ENCODE measurements around the gene ASH1L. TPM values are rescaled to one million over a fixed set of nuclear protein-coding genes. Genes with fewer than 3 reads are reported as not detected.
"Not testable (repeated sequence)": the region's sequence is repeated elsewhere in the genome, so short reads cannot be mapped to it uniquely, and the experiment has no call there.

ASH1L gene
- total RNA-seq, 2 donors from 2014 or later, result 34.0 to 51.4 TPM

GRCh38 chr1:155598842-155599331, 36.3 kb upstream of the ASH1L start:
- H3K27ac ChIP-seq, result no peak overlapping the region
- no peak for TF ChIP-seq POLR2A (IDR thresholded peaks at IDR 0.05)
- TF ChIP-seq CTCF (IDR thresholded peaks at IDR 0.05), result no peak
- H3K4me1 ChIP-seq, result no peaks in the 10 kb centered on the region
- H3K9me3 ChIP-seq, result no peaks in the 10 kb centered on the region
- intact Hi-C loops (cut with DNase I), result loop anchor here (10.0 kb wide), 1 partner anchor 344 kb away; the partner anchor contains the start of gene ENTREP3
- H3K36me3 ChIP-seq (replicated peaks in 1 of 2; ENCODE audit: insufficient read depth in 1 of 2, low read depth in 2 of 2), result no peaks in the 10 kb centered on the region
- WGBS, 2 donors, result 31 to 32% methylated on average over 12 of the region's 12 CpGs
- H3K27me3 ChIP-seq, result no peaks in the 10 kb centered on the region
- ATAC-seq, result peak; percentile 18
- peak in 2 of 4 donors; percentile 2 to 23 for DNase-seq
- H3K4me3 ChIP-seq, result no peak overlapping the region

GRCh38 chr1:155596864-155597263, 34.3 kb upstream of the ASH1L start:
- no peaks in the 10 kb centered on the region for H3K4me1 ChIP-seq
- H3K36me3 ChIP-seq (replicated peaks in 1 of 2; ENCODE audit: insufficient read depth in 1 of 2, low read depth in 2 of 2), result no peaks in the 10 kb centered on the region
- no peak overlapping the region for H3K4me3 ChIP-seq
- no peak overlapping the region for H3K27ac ChIP-seq
- H3K9me3 ChIP-seq, result no peaks in the 10 kb centered on the region
- no peaks in the 10 kb centered on the region for H3K27me3 ChIP-seq
- intact Hi-C loops (cut with DNase I), result loop anchor here (10.0 kb wide), 1 partner anchor 342 kb away; the partner anchor contains the start of gene ENTREP3
- 93 to 99% methylated on average over 5 of the region's 5 CpGs for WGBS, 2 donors
- no peak for TF ChIP-seq CTCF (IDR thresholded peaks at IDR 0.05)
- TF ChIP-seq POLR2A (IDR thresholded peaks at IDR 0.05), result no peak
- ATAC-seq, result no peak
- DNase-seq, result no peak

- intact Hi-C loops (cut with DNase I), result loop anchor here (10.0 kb wide), 1 partner anchor 341 kb away; the partner anchor contains the start of gene ENTREP3
- not testable (repeated sequence) for DNase-seq; H3K36me3 ChIP-seq (replicated peaks in 1 of 2; ENCODE audit: insufficient read depth in 1 of 2, low read depth in 2 of 2); H3K4me1 ChIP-seq; H3K27me3 ChIP-seq; H3K27ac ChIP-seq; H3K4me3 ChIP-seq; H3K9me3 ChIP-seq; ATAC-seq
- WGBS, 2 donors, result 65 to 76% methylated on average over 3 of the region's 3 CpGs
Measured at GRCh38 chr1:155595877-155596474, 33.4 kb upstream of the ASH1L start.

GRCh38 chr1:155591770-155592169, 29.2 kb upstream of the ASH1L start:
- WGBS, 2 donors, result 21 to 36% methylated on average over 5 to 6 of the region's 6 CpGs
- no peak for TF ChIP-seq POLR2A (IDR thresholded peaks at IDR 0.05)
- TF ChIP-seq CTCF (IDR thresholded peaks at IDR 0.05), result peak; percentile 9 to 66 (median 54)
- Histone ChIP-seq H3K27ac (no peak overlapping the region), H3K9me3 (no peaks in the 10 kb centered on the region), H3K27me3 (no peaks in the 10 kb centered on the region), H3K4me1 (no peaks in the 10 kb centered on the region), H3K36me3 (replicated peaks in 1 of 2; ENCODE audit: insufficient read depth in 1 of 2, low read depth in 2 of 2) (no peaks in the 10 kb centered on the region), H3K4me3 (no peak overlapping the region)
- peak in 3 of 4 donors; percentile 27 to 61 (median 30) for DNase-seq
- intact Hi-C loops (cut with DNase I), result loop anchor here (10.0 kb wide), 1 partner anchor 337 kb away; the partner anchor contains the start of gene ENTREP3
- ATAC-seq, result peak; percentile 71

- intact Hi-C loops (cut with DNase I), result loop anchor here (10.0 kb wide), 1 partner anchor 336 kb away; the partner anchor contains the start of gene ENTREP3
Measured at GRCh38 chr1:155590516-155591247, 28.1 kb upstream of the ASH1L start.

GRCh38 chr1:155589282-155589681, 26.7 kb upstream of the ASH1L start:
- H3K4me1 ChIP-seq; H3K27ac ChIP-seq; H3K9me3 ChIP-seq; H3K27me3 ChIP-seq; DNase-seq; H3K36me3 ChIP-seq (replicated peaks in 1 of 2; ENCODE audit: insufficient read depth in 1 of 2, low read depth in 2 of 2); H3K4me3 ChIP-seq; intact Hi-C loops (cut with DNase I); ATAC-seq: not testable (repeated sequence)
- WGBS, 2 donors, result 79 to 100% methylated on average over 1 to 3 of the region's 3 CpGs

More at GRCh38 chr1:155590516-155591247, 28.1 kb upstream of the ASH1L start:
- H3K27ac ChIP-seq; H3K27me3 ChIP-seq; H3K4me3 ChIP-seq; H3K9me3 ChIP-seq; H3K36me3 ChIP-seq (replicated peaks in 1 of 2; ENCODE audit: insufficient read depth in 1 of 2, low read depth in 2 of 2); ATAC-seq; DNase-seq; H3K4me1 ChIP-seq: not testable (repeated sequence)
- 89 to 91% methylated on average over 9 to 19 of the region's 20 CpGs for WGBS, 2 donors

GRCh38 chr1:155583846-155584245, 21.2 kb upstream of the ASH1L start:
- H3K9me3 ChIP-seq; H3K27ac ChIP-seq; H3K27me3 ChIP-seq; H3K36me3 ChIP-seq (replicated peaks in 1 of 2; ENCODE audit: insufficient read depth in 1 of 2, low read depth in 2 of 2); H3K4me3 ChIP-seq; H3K4me1 ChIP-seq; DNase-seq; intact Hi-C loops (cut with DNase I); ATAC-seq: not testable (repeated sequence)
- 89 to 92% methylated on average over 4 to 6 of the region's 6 CpGs for WGBS, 2 donors

- WGBS, 2 donors, result 96% methylated on average over 6 of the region's 6 CpGs
- H3K36me3 ChIP-seq (replicated peaks in 1 of 2; ENCODE audit: insufficient read depth in 1 of 2, low read depth in 2 of 2); H3K27ac ChIP-seq; H3K27me3 ChIP-seq; H3K4me1 ChIP-seq; H3K9me3 ChIP-seq; DNase-seq; H3K4me3 ChIP-seq; ATAC-seq; intact Hi-C loops (cut with DNase I): not testable (repeated sequence)
Measured at GRCh38 chr1:155575608-155576007, 13.0 kb upstream of the ASH1L start.

Data from body of pancreas (tissue), 4 donors.